ENCODE results near the gene SLC38A6.
A peak's percentile ranks its signal among the peaks of the same experiment; 100 is the strongest.
"Not testable (repeated sequence)": the region's sequence is repeated elsewhere in the genome, so short reads cannot be mapped to it uniquely, and the experiment has no call there.

The SLC38A6 gene

DNA sequence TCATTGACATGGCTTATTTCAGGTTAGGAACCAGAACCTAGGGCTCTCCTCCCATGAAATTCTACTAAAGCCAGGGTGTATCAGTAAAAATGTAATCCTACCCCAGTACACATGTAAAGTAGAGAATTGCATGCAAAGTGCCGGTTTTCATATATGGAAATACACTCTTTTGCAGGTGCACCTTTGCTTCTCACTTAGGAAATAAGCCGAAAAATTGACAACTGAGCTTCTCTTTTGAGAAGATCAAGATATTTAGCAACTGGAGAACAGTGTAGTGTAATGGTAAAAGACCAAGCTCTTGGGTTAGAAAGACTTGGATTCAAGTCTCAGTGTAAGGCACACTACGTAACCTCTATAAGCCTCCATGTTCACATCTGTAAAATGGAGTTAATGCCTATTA is 82.4 kb downstream of the SLC38A6 start:
- no peak for DNase-seq

- DNase-seq: peak; percentile 2
Measured at GRCh38 chr14:61064210-61064609, 83.2 kb downstream of the SLC38A6 start.

GRCh38 chr14:61064856-61065255 is 83.8 kb downstream of the SLC38A6 start:
- DNase-seq: no peak

GRCh38 chr14:61065656-61066055 is 84.6 kb downstream of the SLC38A6 start:
- DNase-seq: no peak

- not testable (repeated sequence) for DNase-seq
Measured at GRCh38 chr14:61072442-61072841, 91.4 kb downstream of the SLC38A6 start.

DNA sequence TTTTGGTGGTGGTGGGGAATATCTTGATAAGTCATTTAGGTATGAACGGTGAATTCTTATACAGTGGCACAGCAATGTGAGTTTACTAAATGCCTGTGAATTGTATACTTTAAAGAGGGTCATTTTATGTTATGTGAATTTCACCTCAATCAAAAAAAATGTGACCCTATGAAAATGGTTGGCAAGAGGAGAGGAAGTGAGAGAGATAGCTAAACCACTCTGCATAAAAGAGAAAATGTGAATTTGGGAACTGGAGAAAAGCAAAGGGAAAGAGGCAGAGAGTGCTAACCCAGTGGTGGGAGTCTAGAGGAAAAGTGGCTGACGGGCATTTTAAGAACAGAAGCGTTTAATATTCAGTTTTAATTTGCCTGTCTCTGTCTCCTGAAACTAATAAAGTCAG is 93.8 kb downstream of the SLC38A6 start:
- DNase-seq: no peak

DNA sequence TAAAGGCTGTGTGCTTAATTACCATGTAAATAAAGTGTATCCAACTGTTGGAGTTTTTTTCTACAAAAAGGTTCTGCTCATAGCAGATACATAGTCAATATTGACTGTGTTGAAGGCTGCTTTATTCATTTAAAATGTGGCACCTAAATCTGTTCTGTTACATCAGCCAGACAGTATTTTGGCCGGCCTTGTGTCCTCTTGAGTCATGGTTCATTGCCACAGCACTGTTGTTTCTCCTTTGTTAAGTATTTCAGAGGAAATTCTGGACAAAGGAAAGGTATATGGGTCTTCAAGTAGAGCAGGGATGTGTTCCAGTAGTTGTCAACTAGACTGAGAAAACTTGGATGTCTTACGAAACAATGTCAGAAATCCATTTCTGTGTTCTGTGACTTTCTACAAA is 95.5 kb downstream of the SLC38A6 start:
- DNase-seq: no peak

- no peak for DNase-seq
Measured at GRCh38 chr14:61077437-61077836, 96.4 kb downstream of the SLC38A6 start.

DNA sequence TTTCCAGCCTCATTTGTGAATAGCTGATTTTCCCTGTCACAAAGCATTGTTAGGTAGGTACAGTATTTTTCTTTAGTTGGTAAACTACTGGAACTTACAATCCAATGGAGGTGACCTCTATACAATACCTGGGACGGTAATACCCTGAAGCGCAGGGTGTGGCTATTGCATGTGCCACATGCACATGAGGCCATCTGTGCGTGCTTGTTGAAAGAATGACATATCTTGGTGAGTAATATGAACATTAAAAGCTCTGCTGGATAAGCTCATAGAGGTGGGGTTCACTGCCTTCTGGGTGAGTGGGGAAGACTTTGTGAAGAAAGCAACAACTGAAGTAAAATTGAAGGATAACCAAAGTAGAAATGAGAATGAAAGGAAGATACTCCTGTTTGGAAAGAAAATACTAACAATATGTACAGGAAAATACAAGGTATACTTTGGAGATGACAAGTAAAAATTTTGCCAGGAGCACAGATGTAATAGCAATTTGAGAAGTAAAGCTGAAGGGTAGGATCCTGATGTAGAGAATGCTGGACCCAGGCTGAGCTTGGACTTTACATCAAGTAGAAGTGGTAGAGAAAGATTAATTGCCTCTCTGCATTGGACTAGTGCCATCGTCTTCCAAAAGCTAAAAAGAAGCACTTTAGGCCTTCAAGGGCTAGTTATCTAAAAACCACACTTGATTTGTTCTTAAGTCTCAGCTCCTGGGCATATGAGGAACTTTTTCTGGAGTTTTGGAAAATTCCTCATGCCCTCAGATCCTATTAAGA is 97.1 kb downstream of the SLC38A6 start:
- DNase-seq: no peak

- no peak for DNase-seq
Measured at GRCh38 chr14:61080591-61081010, 99.6 kb downstream of the SLC38A6 start.

GRCh38 chr14:61088081-61088480 is 107.0 kb downstream of the SLC38A6 start:
- DNase-seq: no peak

- no peak for DNase-seq
Measured at GRCh38 chr14:61089126-61089750, 108.2 kb downstream of the SLC38A6 start.

GRCh38 chr14:61090432-61091216 is 109.6 kb downstream of the SLC38A6 start:
- no peak for DNase-seq

GRCh38 chr14:61091657-61092273 is 110.7 kb downstream of the SLC38A6 start:
- no peak for DNase-seq

DNA sequence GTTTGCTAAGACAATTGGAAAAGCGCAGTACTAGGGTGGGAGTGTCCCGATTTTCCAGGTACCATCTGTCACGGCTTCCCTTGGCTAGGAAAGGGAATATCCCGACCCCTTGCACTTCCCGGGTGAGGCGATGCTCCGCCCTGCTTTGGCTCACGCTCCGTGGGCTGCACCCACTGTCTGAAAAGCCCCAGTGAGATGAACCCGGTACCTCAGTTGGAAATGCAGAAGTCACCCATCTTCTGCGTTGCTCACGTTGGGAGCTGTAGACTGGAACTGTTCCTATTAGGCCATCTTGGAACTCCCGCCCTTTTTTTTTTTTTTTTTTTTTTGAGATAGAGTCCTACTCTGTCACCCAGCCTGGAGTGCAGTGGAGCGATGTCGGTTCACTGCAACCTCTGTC is 117.1 kb downstream of the SLC38A6 start:
- not testable (repeated sequence) for DNase-seq

DNA sequence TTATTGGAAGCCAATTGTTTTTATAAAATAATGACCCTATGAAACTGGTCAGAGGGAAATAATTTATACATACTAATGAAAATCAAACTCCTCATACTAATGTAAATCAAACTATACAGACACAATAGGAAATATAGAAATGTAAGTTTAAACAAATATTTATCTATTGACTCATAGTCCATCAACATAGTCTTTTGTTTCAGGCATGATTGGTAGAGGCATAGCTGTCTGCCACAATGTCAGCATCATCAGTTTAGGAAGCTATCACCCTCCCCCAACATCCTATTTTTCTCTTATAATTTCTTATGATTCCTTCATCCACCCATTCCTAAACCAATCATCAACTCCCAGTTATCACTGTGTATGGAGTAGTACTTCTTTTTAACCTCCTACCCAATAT is 117.7 kb downstream of the SLC38A6 start:
- no peak for DNase-seq

GRCh38 chr14:61099216-61099835 is 118.3 kb downstream of the SLC38A6 start:
- DNase-seq: no peak

DNA sequence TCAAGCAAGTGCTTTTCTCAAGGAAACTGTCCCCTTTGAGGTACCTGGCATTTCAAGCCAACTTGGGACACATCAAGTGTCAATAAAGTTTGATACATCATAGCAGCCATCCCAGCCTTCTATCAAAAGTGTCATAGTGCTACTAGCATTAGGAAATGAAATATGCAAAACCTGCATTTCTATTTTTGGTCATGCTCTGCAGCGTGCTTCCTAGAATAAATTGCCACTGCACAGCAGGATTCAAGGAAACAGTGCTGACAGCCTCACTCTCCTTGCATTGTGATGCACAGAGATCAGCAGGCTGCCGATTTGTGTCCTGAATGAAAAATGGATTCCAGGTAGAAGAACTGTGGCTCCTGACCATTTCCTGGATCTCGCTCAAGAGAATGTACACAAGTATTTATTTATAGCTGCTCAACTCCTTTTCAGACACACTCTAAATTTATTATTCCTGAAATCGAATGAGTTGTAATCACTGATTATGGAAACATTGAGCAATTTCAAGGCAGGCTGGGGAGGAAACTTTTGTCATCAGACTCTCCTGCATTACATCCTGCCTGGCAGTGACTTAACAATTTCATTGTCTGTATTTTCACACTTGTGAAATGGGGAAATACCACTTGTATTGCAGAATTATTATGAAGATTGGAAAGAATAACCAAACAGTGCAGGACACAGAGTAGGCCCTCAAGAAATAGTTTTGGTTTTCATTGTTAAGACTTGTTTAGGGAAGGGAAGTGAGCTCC is 120.9 kb downstream of the SLC38A6 start:
- peak; percentile 38 for DNase-seq
